SIG-M5 (cell line): ENCODE data around the gene CSF1.

Experiments used
- DNase-seq: peaks from one replicate; lab custom pipeline; 2025; lab: John Stamatoyannopoulos, UW

The CSF1 gene

GRCh38 chr1:109901524-109902145 lies 9.0 kb upstream of the CSF1 start:
- DNase-seq = no peak

- no peak for DNase-seq
Observed at GRCh38 chr1:109902204-109902985, 8.3 kb upstream of the CSF1 start.

GRCh38 chr1:109903376-109903930 lies 7.2 kb upstream of the CSF1 start:
- DNase-seq = no peak

GRCh38 chr1:109904105-109904817 lies 6.4 kb upstream of the CSF1 start:
- no peak for DNase-seq

- no peak for DNase-seq
Observed at GRCh38 chr1:109905491-109905890, 5.2 kb upstream of the CSF1 start.

- peak; percentile 40 for DNase-seq
Observed at GRCh38 chr1:109906160-109906838, 4.3 kb upstream of the CSF1 start.

- DNase-seq = no peak
Observed at GRCh38 chr1:109906839-109907180, 3.8 kb upstream of the CSF1 start.

GRCh38 chr1:109907190-109907774 lies 3.4 kb upstream of the CSF1 start:
- DNase-seq = no peak

- no peak for DNase-seq
Observed at GRCh38 chr1:109908836-109909235, 1.8 kb upstream of the CSF1 start.

GRCh38 chr1:109909561-109909960 lies 1.1 kb upstream of the CSF1 start:
- DNase-seq = no peak

GRCh38 chr1:109910963-109911798 lies 532 bp downstream of the CSF1 start:
- DNase-seq = no peak

- DNase-seq = no peak
Observed at GRCh38 chr1:109912214-109912861, 1.7 kb downstream of the CSF1 start.

- DNase-seq = no peak
Observed at GRCh38 chr1:109912873-109913272, 2.2 kb downstream of the CSF1 start.

GRCh38 chr1:109913360-109913879 lies 2.8 kb downstream of the CSF1 start:
- no peak for DNase-seq

- no peak for DNase-seq
Observed at GRCh38 chr1:109914587-109915240, 4.1 kb downstream of the CSF1 start.

GRCh38 chr1:109917051-109917767 lies 6.6 kb downstream of the CSF1 start:
- DNase-seq = no peak

- DNase-seq = no peak
Observed at GRCh38 chr1:109917768-109918606, 7.3 kb downstream of the CSF1 start.

GRCh38 chr1:109918671-109919070 lies 8.0 kb downstream of the CSF1 start:
- DNase-seq = no peak
